AG20443 (cell line): ENCODE results near the gene TP53AIP1.

Experiments
- DNase-seq: peaks from one replicate; pipeline ENCODE4 v3.0.0; 2012; ENCODE audit warnings: low spot score, mixed read lengths

Gene TP53AIP1

GRCh38 chr11:128889657-128890213 lies 52.9 kb downstream of the TP53AIP1 start:
- no peak for DNase-seq

- DNase-seq = no peak
Observed at GRCh38 chr11:128888034-128888985, 54.4 kb downstream of the TP53AIP1 start.

- no peak for DNase-seq
Observed at GRCh38 chr11:128886406-128887124, 56.1 kb downstream of the TP53AIP1 start.
